ENCODE results near the gene ZSCAN26.
A peak's percentile ranks its signal among the peaks of the same experiment; 100 is the strongest.

ZSCAN26 gene

DNA sequence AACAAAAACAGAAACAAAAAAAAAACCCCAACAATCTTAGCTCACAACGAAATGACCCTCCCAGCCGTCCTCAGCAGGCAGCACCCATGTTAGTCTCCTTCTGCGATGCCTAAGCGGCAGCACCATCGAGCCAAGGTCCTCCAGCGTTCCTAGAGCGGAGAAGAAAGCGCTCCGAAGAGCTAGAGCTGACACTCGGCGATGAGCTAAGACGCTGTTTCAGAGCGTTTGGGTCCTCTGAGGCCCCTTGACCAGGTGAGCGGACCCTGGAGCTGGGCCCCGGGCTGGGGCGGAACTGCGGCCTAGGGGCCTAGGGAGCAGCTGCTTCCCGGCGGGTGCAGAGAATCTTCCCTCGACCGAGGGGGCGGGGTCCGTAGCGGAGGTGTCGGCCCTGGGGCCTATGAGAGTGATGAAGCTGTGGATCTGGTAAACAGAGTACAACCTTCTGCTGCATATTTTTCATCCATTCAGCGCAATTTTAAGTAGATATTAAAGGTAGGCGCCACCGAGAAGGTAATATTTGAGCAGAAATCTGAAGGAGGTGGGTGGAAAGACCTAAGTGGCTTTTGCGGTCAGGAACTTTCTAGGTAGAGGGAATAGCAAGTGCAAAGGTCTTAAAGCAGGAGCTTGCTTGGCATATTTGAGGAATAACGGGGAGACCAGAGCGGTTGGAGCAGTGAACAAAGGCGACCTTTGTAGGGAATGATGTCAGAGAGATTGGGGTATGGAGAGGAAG lies at the start of gene ZSCAN26:
ZSCAN26 (plus strand) TSS at position 182 of the 733 bp plus-strand sequence. CDS start 4,777 bp downstream, outside the sequence.
- DNase-seq (ENCODE audit: low read depth in 2 of 2) = peak; percentile 77

GRCh38 chr6:28217890-28218289 lies 49.1 kb upstream of the ZSCAN26 start:
- DNase-seq (ENCODE audit: low read depth in 2 of 2) = no peak

DNA sequence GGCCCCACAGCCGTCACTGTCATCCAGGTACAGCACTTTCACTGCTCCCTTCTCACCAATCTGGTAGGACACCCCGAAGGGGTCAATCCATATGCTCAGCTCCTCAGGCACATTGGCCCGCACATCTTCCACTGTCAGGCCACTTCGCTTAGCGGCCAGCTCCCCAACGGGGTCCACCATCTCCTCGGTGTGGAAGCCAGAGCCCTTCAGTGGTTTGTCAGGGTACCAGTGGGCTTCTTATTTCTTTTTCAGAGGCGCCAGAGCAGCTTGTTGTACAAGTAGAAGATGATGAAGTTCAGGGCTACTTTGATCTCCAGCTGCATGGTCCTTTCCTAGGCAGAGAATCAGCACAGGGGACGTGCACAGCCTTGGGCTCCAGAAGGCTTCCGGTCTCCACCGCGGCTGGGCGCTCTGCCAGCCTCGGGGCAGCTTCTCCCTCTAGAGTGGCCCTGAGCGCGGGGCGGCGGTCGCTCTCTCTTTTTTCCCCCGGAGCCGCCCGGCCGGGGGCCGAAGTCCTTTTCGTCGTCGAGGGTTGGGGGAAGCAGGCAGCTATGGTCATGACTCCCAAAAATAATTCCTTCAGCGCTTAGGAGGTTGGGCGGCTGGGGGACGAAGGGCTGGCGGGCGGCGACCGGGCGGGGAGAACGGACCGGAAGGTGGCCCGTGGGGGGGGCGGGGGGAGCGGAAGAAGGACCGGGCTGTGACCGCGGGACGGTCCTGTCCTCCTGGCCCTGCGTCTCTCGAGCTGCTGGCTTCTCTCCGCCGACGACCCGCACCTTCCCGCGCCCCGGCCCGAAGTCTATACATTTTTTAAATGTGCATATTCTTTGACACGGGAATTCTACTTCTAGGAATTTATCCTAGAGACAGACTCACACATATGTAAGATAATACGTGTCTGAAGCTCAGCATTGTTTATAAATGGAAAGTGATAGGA lies 48.4 kb upstream of the ZSCAN26 start:
- peak; percentile 22 to 36 for DNase-seq (ENCODE audit: low read depth in 2 of 2)

GRCh38 chr6:28220257-28221133 lies 46.4 kb upstream of the ZSCAN26 start:
- DNase-seq (ENCODE audit: low read depth in 2 of 2) = no peak

DNA sequence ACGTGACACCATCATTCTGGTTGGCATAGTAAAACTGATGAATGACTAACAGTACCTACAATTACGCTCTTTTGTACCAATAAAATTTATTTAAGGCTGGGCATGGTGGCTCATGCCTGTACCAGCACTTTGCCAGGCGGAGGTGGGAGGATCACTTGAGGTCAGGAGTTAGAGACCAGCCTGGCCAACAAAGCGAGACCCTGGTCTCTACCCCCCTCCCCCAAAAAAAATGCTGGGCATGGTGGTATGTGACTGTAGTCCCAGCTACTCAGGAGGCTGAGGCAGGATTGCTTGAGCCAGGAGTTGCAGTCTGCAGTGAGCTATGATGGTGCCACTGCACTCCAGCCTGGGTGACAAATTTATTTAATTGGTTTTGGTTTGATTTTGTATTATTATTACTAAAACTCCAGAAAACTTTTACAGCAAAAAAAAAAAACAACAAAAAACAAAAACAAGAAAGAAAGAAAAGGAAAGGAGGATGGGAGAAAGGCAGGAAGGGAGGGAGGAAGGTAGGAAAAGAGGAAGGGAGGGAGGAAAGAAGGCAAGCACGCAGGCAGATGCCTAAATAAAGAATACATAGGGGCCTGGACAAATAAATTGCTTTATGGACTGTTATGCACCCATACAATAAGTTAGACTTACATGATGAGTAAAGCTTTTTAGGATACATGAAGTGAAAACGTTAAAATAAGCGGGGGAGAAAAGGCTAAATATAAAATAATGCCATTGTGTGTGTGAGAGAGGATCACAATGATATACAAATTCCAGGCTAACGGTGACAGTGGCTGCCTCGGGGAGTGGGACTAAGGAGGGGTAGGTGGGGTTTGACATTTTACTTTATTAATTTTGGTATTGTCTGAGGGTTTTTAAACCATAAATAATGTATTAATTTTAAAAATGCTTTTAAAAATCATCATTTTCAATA lies 42.5 kb upstream of the ZSCAN26 start:
- DNase-seq (ENCODE audit: low read depth in 2 of 2) = no peak

- peak; percentile 38 to 40 for DNase-seq (ENCODE audit: low read depth in 2 of 2)
Measured at GRCh38 chr6:28225056-28225834, 41.7 kb upstream of the ZSCAN26 start, which contains the start of gene ZSCAN9. Gene ZSCAN9, plus strand, starts transcription at chr6:28225275. Its CDS starts 1,810 bp downstream, at chr6:28227085.

DNA sequence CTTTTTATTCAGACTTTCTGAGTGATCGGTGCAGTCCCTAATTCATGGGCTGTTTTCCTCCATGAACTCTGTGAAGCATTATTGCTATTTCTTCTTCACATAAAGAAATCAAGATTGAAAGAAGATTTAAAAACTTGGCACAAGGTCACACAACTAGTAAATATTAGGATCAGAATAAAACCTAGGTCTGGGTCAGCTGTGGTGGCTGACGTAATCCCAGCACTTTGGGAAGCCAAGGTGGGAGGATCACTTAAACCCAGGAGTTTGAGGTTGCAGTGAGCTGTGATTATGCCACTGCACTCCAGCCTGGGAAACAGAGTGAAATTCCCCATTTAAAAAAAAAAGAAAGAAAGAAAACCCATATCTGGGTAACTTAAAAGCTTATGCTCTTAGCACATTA lies 40.5 kb upstream of the ZSCAN26 start:
- no peak for DNase-seq (ENCODE audit: low read depth in 2 of 2)

DNA sequence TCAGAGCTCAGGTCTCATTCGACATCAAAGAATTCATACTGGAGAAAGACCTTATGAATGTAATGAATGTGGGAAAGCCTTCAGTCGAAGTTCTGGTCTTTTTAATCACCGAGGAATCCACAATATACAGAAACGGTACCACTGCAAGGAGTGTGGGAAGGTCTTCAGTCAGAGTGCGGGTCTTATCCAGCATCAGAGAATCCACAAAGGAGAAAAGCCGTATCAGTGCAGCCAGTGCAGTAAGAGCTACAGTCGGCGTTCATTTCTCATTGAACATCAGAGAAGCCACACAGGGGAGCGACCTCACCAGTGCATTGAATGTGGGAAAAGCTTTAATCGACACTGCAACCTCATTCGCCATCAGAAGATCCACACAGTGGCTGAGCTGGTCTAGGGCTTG lies 34.2 kb upstream of the ZSCAN26 start:
- DNase-seq (ENCODE audit: low read depth in 2 of 2) = no peak

GRCh38 chr6:28235912-28236452 lies 31.0 kb upstream of the ZSCAN26 start:
- no peak for DNase-seq (ENCODE audit: low read depth in 2 of 2)

- DNase-seq (ENCODE audit: low read depth in 2 of 2) = no peak
Measured at GRCh38 chr6:28239636-28240035, 27.3 kb upstream of the ZSCAN26 start.

- no peak for DNase-seq (ENCODE audit: low read depth in 2 of 2)
Measured at GRCh38 chr6:28240471-28240870, 26.5 kb upstream of the ZSCAN26 start.

GRCh38 chr6:28243946-28244345 lies 23.0 kb upstream of the ZSCAN26 start:
- no peak for DNase-seq (ENCODE audit: low read depth in 2 of 2)

DNA sequence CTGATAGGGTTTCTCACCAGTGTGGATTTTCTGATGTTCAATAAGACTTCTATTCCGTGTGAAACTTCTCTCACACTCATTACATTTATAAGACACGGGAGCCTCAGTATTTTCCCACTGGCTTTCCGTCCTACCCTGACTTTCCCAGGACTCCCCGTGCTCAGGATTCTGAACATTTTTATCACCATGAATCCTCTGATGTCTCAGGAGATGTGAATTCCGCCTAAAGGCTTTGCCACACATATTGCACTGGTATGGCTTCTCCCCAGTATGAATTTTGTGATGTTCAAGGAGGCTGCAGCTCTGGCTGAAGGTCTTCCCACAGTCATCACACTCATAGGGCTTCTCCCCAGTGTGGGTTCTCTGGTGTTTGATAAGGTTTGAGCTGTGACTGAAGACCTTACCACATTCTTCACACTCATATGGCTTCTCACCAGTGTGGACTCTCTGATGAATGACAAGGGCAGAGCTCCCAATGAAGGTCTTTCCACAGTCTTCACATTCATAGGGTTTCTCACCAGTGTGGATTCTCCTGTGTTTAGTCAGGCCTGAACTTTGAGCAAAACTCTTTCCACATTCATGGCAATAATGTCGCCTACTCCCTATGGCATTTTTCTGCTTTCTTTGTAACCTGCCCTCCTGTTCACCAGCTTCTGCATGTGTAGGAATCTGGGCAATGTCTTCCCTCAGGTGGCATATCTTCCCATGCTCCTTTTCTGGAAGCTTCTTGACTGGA lies 21.6 kb upstream of the ZSCAN26 start:
- no peak for DNase-seq (ENCODE audit: low read depth in 2 of 2)

GRCh38 chr6:28248916-28249315 lies 18.0 kb upstream of the ZSCAN26 start:
- no peak for DNase-seq (ENCODE audit: low read depth in 2 of 2)

- DNase-seq (ENCODE audit: low read depth in 2 of 2) = no peak
Measured at GRCh38 chr6:28250747-28251146, 16.2 kb upstream of the ZSCAN26 start.

DNA sequence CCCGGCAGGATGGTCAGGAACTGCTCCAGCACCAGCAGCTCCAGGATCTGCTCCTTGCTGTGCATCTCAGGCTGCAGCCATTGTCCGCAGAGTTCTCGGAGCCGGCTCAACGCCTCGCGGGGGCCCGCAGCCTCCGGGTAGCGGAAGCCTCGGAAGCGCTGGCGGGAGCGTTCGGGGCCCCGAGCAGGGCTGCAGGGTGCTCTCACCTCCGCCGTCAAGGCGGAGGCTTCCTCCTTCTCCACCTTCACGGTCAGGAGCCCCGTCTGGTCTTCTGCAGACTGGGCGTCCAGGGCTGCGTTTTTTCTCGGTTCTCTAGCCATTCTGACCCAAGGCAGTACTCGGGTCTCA lies 15.3 kb upstream of the ZSCAN26 start:
- DNase-seq (ENCODE audit: low read depth in 2 of 2) = no peak

DNA sequence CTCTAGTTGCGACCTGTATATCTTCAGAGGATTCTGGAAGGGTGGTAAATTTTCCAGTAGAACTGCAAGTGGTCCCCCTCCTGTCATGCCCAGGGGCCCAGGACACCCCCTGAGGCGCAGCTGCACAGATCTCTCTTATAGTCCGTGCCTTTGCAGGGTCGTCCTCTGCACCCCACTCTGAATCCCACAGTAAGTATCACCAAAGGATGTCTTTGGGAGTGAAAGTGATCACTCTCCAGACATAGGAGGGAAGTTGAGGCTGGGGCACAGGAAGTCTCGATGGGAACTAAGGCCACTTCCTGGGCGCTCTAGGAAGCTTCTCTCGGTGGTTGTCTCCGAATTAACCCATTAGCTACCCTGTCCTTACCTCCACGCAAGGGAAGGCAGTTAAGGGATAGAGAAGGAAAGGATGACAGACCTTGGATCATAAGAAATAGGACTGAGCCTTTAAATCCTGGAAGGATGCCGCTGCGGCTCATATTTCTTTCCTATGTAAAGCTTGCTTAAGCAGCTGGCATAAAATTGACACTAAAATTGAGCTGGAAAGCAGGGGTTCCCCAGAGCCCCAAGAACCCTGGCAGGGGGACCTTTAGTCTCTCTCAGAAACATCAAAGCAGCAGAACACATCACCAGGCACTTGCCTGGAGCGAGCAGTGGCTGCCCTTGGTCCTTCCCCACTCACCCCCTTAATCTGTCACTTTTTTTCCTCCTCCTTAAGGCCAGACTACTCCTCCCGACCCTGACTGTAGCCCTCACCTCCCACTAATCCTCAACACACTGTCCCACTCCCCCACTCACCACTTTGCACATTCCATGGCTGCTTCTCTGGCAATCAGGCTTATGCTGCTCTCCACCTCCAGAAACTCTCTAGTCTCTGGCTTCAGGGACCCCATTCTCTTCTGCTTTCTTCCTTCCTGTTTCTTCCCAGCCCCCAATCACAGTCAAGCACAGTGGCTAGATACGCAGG lies 14.7 kb upstream of the ZSCAN26 start, which contains the start of gene ZKSCAN4:
ZKSCAN4 (minus strand) TSS at position 261 of the 967 bp plus-strand sequence. CDS start 289 bp downstream, outside the sequence.
- peak; percentile 72 to 82 for DNase-seq (ENCODE audit: low read depth in 2 of 2)

DNA sequence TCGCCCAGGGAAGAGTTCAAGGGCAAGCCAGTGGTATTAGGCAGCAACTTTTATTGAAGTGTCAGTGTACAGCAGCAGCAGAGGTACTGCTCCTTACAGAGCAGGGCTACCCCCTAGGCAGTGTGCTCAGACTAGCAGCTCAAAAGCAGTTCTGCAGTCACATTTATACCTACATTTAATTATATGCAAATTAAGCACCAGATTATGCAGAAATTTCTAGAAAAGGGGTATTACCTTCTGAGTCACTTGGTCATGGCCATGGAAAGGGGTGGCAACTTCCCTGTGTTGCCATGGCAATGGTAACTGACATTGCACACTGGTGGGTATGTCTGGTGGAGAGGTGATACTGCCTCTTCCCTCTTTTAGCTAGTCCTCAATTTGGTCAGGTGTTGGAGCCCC lies 12.8 kb upstream of the ZSCAN26 start:
- no peak for DNase-seq (ENCODE audit: low read depth in 2 of 2)
